Spinal cord (tissue), 10 donors: Measurements from ENCODE around the gene C17orf58. TPM values are rescaled to one million over a fixed set of nuclear protein-coding genes. Genes with fewer than 3 reads are reported as not detected.
"Not testable (repeated sequence)": the region's sequence is repeated elsewhere in the genome, so short reads cannot be mapped to it uniquely, and the experiment has no call there.

Experiments
- DNase-seq, 6 donors: peaks; one replicate each; pipeline versions ENCODE4 v3.0.0 to v3.0.0-alpha.2; 2013 to 2015; ENCODE audit warnings: low spot score in 6 of 6, low read depth in 4 of 6
- H3K27ac ChIP-seq: one replicate; pipeline ENCODE4 v1.5.1; 2013; ENCODE audit warnings: low read depth, low read length, control low read depth
- H3K27me3 ChIP-seq: one replicate; pipeline ENCODE4 v1.6.1; 2013; ENCODE audit warnings: low read length; ENCODE audit not compliant: control insufficient read depth, insufficient read depth
- H3K36me3 ChIP-seq: one replicate; pipeline ENCODE4 v1.6.1; 2013; ENCODE audit warnings: low read length; ENCODE audit not compliant: control insufficient read depth, insufficient read depth
- H3K4me1 ChIP-seq: one replicate; pipeline ENCODE4 v1.6.1; 2013; ENCODE audit warnings: low read length; ENCODE audit not compliant: control insufficient read depth, insufficient read depth
- H3K4me3 ChIP-seq: one replicate; pipeline ENCODE4 v1.5.1; 2013; ENCODE audit warnings: low read depth, low read length, control low read depth
- H3K9me3 ChIP-seq: one replicate; pipeline ENCODE4 v1.6.1; 2013; ENCODE audit warnings: low read length; ENCODE audit not compliant: control insufficient read depth, insufficient read depth
- WGBS: methylation state at CpG from one replicate; pipeline ENCODE4 v1.1.5; 2013; ENCODE audit warnings: missing lambda C conversion rate; ENCODE audit not compliant: insufficient coverage; 5-methylcytosine and 5-hydroxymethylcytosine counted together
- long read RNA-seq, 4 donors: transcript quantifications; one replicate each; lab custom pipeline, GENCODE V29; 2026
- polyA plus RNA-seq, 2 donors: library from polyadenylated mRNA; unstranded; fragments of 120-200 nt; gene quantifications; one replicate each; pipeline ENCODE4 v1.2.1, GENCODE V29; 2013; ENCODE audit not compliant: insufficient read length in 2 of 2
- total RNA-seq, 2 donors: library from RNA; depleted of rRNA in 1 of 2; stranded (reverse); fragments of 120-200 nt in 1 of 2; fragments of >200 nt in 1 of 2; gene quantifications; one replicate each; pipeline versions ENCODE4 v1.2.3 to v1.2.4, GENCODE V29; 2013 to 2014
- donor health status: healthy.

C17orf58 gene
- total RNA-seq (10 to 100 TPM; 13.9 to 15.6 TPM), polyA plus RNA-seq (10 to 100 TPM; 23.4 to 25.7 TPM)
- long read RNA-seq, donor 1, partial matches to known transcripts: 0 of 6 reads
- long read RNA-seq, donor 1, other reads (novel, unspliced or antisense): 0 of 6 reads
- long read RNA-seq, donor 2, partial matches to known transcripts: 0 of 6 reads
- long read RNA-seq, donor 2, other reads (novel, unspliced or antisense): 0 of 6 reads
- long read RNA-seq, donor 3, partial matches to known transcripts: 0 of 7 reads
- long read RNA-seq, donor 3, other reads (novel, unspliced or antisense): 0 of 7 reads
- long read RNA-seq, donor 4, transcript C17orf58-202 (3 exons, 1,082 nt): major isoform, 6 of 10 reads
- long read RNA-seq, donor 4, partial matches to known transcripts: 0 of 10 reads
- long read RNA-seq, donor 4, other reads (novel, unspliced or antisense): 0 of 10 reads

GRCh38 chr17:67996301-67997171 is at the start of gene C17orf58:
Gene C17orf58, minus strand, starts transcription at chr17:67996469. Its CDS starts 271 bp downstream, at chr17:67996198.
- not testable (repeated sequence) for H3K27me3 ChIP-seq, H3K36me3 ChIP-seq, H3K9me3 ChIP-seq
- Histone ChIP-seq H3K4me3 (peak within 1 kb of the TSS; percentile 63), H3K4me1 (peaks cover 22% of the 10 kb centered on the region), H3K27ac (peak within 1 kb of the TSS; percentile 64)
- 38% methylated on average over 18 of the region's 25 CpGs for WGBS
- peak in 1 of 6 donors; percentile 22 for DNase-seq

- no peaks in the 10 kb centered on the region for H3K9me3 ChIP-seq
- H3K36me3 ChIP-seq: peaks cover 36% of the 10 kb centered on the region
- H3K4me1 ChIP-seq: no peaks in the 10 kb centered on the region
- 0% methylated on average over 1 of the region's 11 CpGs for WGBS
- H3K27ac ChIP-seq: peak overlapping the region; percentile 79
- H3K27me3 ChIP-seq: no peaks in the 10 kb centered on the region
- DNase-seq: peak in 1 of 6 donors; percentile 70
- peak overlapping the region; percentile 94 for H3K4me3 ChIP-seq
These were observed 40.3 kb upstream of the C17orf58 start for GRCh38 chr17:68036304-68037147.

GRCh38 chr17:68035523-68036303 is 39.4 kb upstream of the C17orf58 start, which contains the start of gene KPNA2:
Gene KPNA2, plus strand, starts transcription at chr17:68035735. Its CDS starts 1,398 bp downstream, at chr17:68037133.
- Histone ChIP-seq H3K36me3 (peaks cover 29% of the 10 kb centered on the region), H3K9me3 (no peaks in the 10 kb centered on the region), H3K4me1 (no peaks in the 10 kb centered on the region), H3K4me3 (peak within 1 kb of the TSS; percentile 94), H3K27ac (peak within 1 kb of the TSS; percentile 79), H3K27me3 (no peaks in the 10 kb centered on the region)
- 0% methylated on average over 64 of the region's 72 CpGs for WGBS
- peak in 5 of 6 donors; percentile 95 to 100 (median 98) for DNase-seq

GRCh38 chr17:68035131-68035522 is 38.9 kb upstream of the C17orf58 start:
- H3K27ac ChIP-seq: no peak overlapping the region
- no peaks in the 10 kb centered on the region for H3K9me3 ChIP-seq
- WGBS: 0% methylated on average over 10 of the region's 27 CpGs
- H3K36me3 ChIP-seq: peaks cover 24% of the 10 kb centered on the region
- no peaks in the 10 kb centered on the region for H3K27me3 ChIP-seq
- H3K4me3 ChIP-seq: peak overlapping the region; percentile 26
- H3K4me1 ChIP-seq: no peaks in the 10 kb centered on the region
- DNase-seq: peak in 1 of 6 donors; percentile 90

GRCh38 chr17:68034452-68034776 is 38.1 kb upstream of the C17orf58 start:
- Histone ChIP-seq H3K36me3 (peaks cover 18% of the 10 kb centered on the region), H3K4me3 (no peak overlapping the region), H3K27me3 (no peaks in the 10 kb centered on the region), H3K9me3 (no peaks in the 10 kb centered on the region), H3K27ac (peak overlapping the region; percentile 67), H3K4me1 (no peaks in the 10 kb centered on the region)
- peak in 1 of 6 donors; percentile 8 for DNase-seq
- no CpG with 5 or more reads among the region's 1 CpG for WGBS

GRCh38 chr17:68033636-68034451 is 37.6 kb upstream of the C17orf58 start:
- no peaks in the 10 kb centered on the region for H3K4me1 ChIP-seq
- 78% methylated on average over 2 of the region's 7 CpGs for WGBS
- peaks cover 14% of the 10 kb centered on the region for H3K36me3 ChIP-seq
- no peaks in the 10 kb centered on the region for H3K27me3 ChIP-seq
- no peak overlapping the region for H3K4me3 ChIP-seq
- no peaks in the 10 kb centered on the region for H3K9me3 ChIP-seq
- peak in 2 of 6 donors; percentile 41 to 70 for DNase-seq
- peak overlapping the region; percentile 67 for H3K27ac ChIP-seq

- no peak for DNase-seq
- Histone ChIP-seq H3K9me3 (no peaks in the 10 kb centered on the region), H3K27ac (no peak overlapping the region), H3K27me3 (no peaks in the 10 kb centered on the region), H3K36me3 (no peaks in the 10 kb centered on the region), H3K4me1 (no peaks in the 10 kb centered on the region), H3K4me3 (no peak overlapping the region)
- 64% methylated on average over 6 of the region's 8 CpGs for WGBS
These were observed 33.4 kb upstream of the C17orf58 start for GRCh38 chr17:68029512-68030215.

GRCh38 chr17:68022547-68022946 is 26.3 kb upstream of the C17orf58 start:
- not testable (repeated sequence) for DNase-seq, H3K4me1 ChIP-seq, H3K4me3 ChIP-seq, H3K27ac ChIP-seq, H3K27me3 ChIP-seq, H3K9me3 ChIP-seq, H3K36me3 ChIP-seq
- WGBS: 94% methylated on average over 6 of the region's 15 CpGs
